A673 (cell line): Measurements from ENCODE around the gene FHL1.

Experiments
- EZH2 ChIP-seq: fragments of 200-600 bp; sonication (generic); IDR thresholded peaks from 2 replicates; pipeline ENCODE4 v1.6.1; 2017; ENCODE audit warnings: borderline replicate concordance, low read depth, mild to moderate bottlenecking, mixed read lengths, antibody characterized with exemption, low read length; ENCODE audit not compliant: poor library complexity, severe bottlenecking
- TF ChIP-seq, protein P1 (sequence below): fragments of 300-800, 200-600 bp; sonication (generic); conservative IDR thresholded peaks from 2 replicates; pipeline ENCODE4 v1.5.1; 2017; ENCODE audit warnings: low read depth, mild to moderate bottlenecking, antibody characterized with exemption, low read length, moderate library complexity, mixed read lengths

DNA sequence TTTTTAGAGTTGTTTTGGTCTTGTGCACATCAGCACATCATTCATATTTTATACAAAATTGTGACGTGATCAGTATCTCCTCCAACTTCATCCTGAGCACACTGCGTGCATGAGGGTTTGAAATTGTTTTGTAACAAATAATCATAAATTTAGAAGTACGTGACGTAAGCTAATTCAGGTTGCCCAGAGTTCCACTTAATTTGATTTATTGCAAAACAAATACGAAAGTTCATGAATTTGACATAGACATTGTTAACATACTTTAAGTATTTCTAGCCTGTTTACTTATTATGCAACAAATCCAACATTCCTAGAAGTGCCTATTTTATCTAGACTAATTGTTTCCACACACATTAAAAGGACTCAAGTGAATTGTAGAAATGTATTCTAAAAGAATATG, 55.6 kb downstream of the FHL1 start:
- TF ChIP-seq, protein P1, sequence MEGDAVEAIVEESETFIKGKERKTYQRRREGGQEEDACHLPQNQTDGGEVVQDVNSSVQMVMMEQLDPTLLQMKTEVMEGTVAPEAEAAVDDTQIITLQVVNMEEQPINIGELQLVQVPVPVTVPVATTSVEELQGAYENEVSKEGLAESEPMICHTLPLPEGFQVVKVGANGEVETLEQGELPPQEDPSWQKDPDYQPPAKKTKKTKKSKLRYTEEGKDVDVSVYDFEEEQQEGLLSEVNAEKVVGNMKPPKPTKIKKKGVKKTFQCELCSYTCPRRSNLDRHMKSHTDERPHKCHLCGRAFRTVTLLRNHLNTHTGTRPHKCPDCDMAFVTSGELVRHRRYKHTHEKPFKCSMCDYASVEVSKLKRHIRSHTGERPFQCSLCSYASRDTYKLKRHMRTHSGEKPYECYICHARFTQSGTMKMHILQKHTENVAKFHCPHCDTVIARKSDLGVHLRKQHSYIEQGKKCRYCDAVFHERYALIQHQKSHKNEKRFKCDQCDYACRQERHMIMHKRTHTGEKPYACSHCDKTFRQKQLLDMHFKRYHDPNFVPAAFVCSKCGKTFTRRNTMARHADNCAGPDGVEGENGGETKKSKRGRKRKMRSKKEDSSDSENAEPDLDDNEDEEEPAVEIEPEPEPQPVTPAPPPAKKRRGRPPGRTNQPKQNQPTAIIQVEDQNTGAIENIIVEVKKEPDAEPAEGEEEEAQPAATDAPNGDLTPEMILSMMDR: no peak
- no peak for TF ChIP-seq EZH2
